K562 (cell line): Measurements from ENCODE around the gene AKT3. TPM values are rescaled to one million over a fixed set of nuclear protein-coding genes. Genes with fewer than 3 reads are reported as not detected.
A peak's percentile ranks its signal among the peaks of the same experiment; 100 is the strongest.

Experiments used
- ARID1B ChIP-seq: fragments of 450-650 bp; IDR thresholded peaks from 2 replicates; pipeline ENCODE4 v1.6.1; 2016; ENCODE audit warnings: antibody characterized with exemption, mild to moderate bottlenecking, inconsistent platforms
- BHLHE40 ChIP-seq: IDR thresholded peaks from 2 replicates; pipeline ENCODE4 v1.6.1; 2011; ENCODE audit warnings: low read length, improper control_type of control experiment
- CBFA2T3 ChIP-seq: fragments of 450-650 bp; IDR thresholded peaks from 2 replicates; pipeline ENCODE4 v1.6.1; 2017
- CHD2 ChIP-seq: IDR thresholded peaks from 2 replicates; pipeline ENCODE4 v1.6.1; 2011; ENCODE audit warnings: low read depth, low read length
- CREB1 ChIP-seq, 2 experiments: sonication (generic) in 1 of 2; formaldehyde crosslinking in 1 of 2; IDR thresholded peaks; 2 replicates each; pipeline versions ENCODE4 v1.6.1 to v1.8.0; 2012 to 2022; ENCODE audit warnings: inconsistent platforms in 1 of 2, mild to moderate bottlenecking in 1 of 2, missing genetic modification reagents in 1 of 2, moderate library complexity in 1 of 2
- DACH1 ChIP-seq: fragments of 450-650 bp; IDR thresholded peaks from 2 replicates; pipeline ENCODE4 v1.6.1; 2018; ENCODE audit not compliant: partially characterized antibody
- E2F3 ChIP-seq: fragments of 250-450 bp; sonication (Bioruptor Pico); IDR thresholded peaks from 2 replicates; pipeline ENCODE4 v1.4.0; 2020; ENCODE audit warnings: mild to moderate bottlenecking
- EHMT2 ChIP-seq: fragments of 450-650 bp; IDR thresholded peaks from 2 replicates; pipeline ENCODE4 v1.6.1; 2018; ENCODE audit warnings: antibody characterized with exemption
- EP300 ChIP-seq: IDR thresholded peaks from 2 replicates; pipeline ENCODE4 v1.6.1; 2012; ENCODE audit warnings: low read length, improper control_type of control experiment
- MTA3 ChIP-seq: fragments of 450-650 bp; formaldehyde crosslinking; IDR thresholded peaks from 2 replicates; pipeline ENCODE4 v1.6.1; 2017; ENCODE audit warnings: mild to moderate bottlenecking, borderline replicate concordance
- NEUROD1 ChIP-seq: fragments of 150-350 bp; IDR thresholded peaks from 2 replicates; pipeline ENCODE4 v1.6.1; 2014; ENCODE audit warnings: borderline replicate concordance, low read length, low read depth; ENCODE audit not compliant: partially characterized antibody
- SMARCA4 ChIP-seq: fragments of 450-650 bp; IDR thresholded peaks from 2 replicates; pipeline ENCODE4 v1.6.1; 2016
- SREBF2 ChIP-seq: sonication (generic); formaldehyde crosslinking; IDR thresholded peaks from 2 replicates; pipeline ENCODE4 v1.4.0; 2020; ENCODE audit warnings: mild to moderate bottlenecking, missing genetic modification reagents
- TAL1 ChIP-seq: fragments of 450-650 bp; IDR thresholded peaks from 2 replicates; pipeline ENCODE4 v1.6.1; 2016; ENCODE audit warnings: mild to moderate bottlenecking
- TEAD4 ChIP-seq, 2 experiments: sonication (generic) in 1 of 2; formaldehyde crosslinking in 1 of 2; IDR thresholded peaks; 2 replicates each; pipeline versions ENCODE4 v1.6.1 to v1.8.0; 2012 to 2022; ENCODE audit warnings: borderline replicate concordance in 1 of 2, inconsistent platforms in 1 of 2, low read length in 1 of 2, mild to moderate bottlenecking in 1 of 2, missing genetic modification reagents in 1 of 2
- ZNF778 ChIP-seq: fragments of 450-650 bp; formaldehyde crosslinking; IDR thresholded peaks from 2 replicates; pipeline ENCODE4 v1.4.0; 2020; ENCODE audit warnings: mild to moderate bottlenecking, moderate library complexity
- polyA plus RNA-seq, 8 experiments: library from polyadenylated mRNA; depleted of rRNA in 4 of 8; stranded (reverse) in 5 of 8; unstranded in 3 of 8; fragments of >200 nt; fragmentation: Nextera tagmentation in 2 of 8; fragmentation: Illumina TruSeq in 1 of 8; extraction: Ambion mirVana in 2 of 8; extraction: Trizol in 1 of 8; gene quantifications; 2 replicates each; pipeline versions ENCODE4 v1.2.1 to v1.2.3, GENCODE V29; 2011 to 2014; ENCODE audit warnings: inconsistent platforms in 1 of 8, missing spikeins in 1 of 8
- total RNA-seq, 7 experiments: library from RNA; depleted of rRNA in 6 of 7; stranded (reverse); fragments of >200 nt in 6 of 7; fragmentation: Illumina TruSeq in 2 of 7; extraction: Trizol in 2 of 7; gene quantifications; 2 replicates each; pipeline versions ENCODE4 v1.2.1 to v1.2.3, GENCODE V29; 2011 to 2021; ENCODE audit warnings: low replicate concordance in 1 of 7
- TF ChIP-seq, protein P1 (sequence below), 2 experiments: fragments of 450-650 bp; conservative IDR thresholded peaks; 2 replicates each; pipeline ENCODE4 v1.6.1; 2017; ENCODE audit warnings: mild to moderate bottlenecking in 2 of 2, moderate library complexity in 2 of 2
- TF ChIP-seq, protein P2 (sequence below): fragments of 450-650 bp; IDR thresholded peaks from 2 replicates; pipeline ENCODE4 v1.6.1; 2017; ENCODE audit warnings: antibody characterized with exemption, mild to moderate bottlenecking
- TF ChIP-seq, protein P3 (sequence below): sonication (generic); formaldehyde crosslinking; IDR thresholded peaks from 2 replicates; pipeline ENCODE4 v1.8.0; 2022; ENCODE audit warnings: mild to moderate bottlenecking, missing genetic modification reagents, borderline replicate concordance
- TF ChIP-seq, protein P4 (sequence below), 2 experiments: fragments of 450-650 bp in 1 of 2; sonication (generic) in 1 of 2; formaldehyde crosslinking in 1 of 2; IDR thresholded peaks in 1 of 2; conservative IDR thresholded peaks in 1 of 2; 2 replicates each; pipeline versions ENCODE4 v1.6.1 to v1.8.1; 2016 to 2023; ENCODE audit warnings: mild to moderate bottlenecking in 2 of 2, moderate library complexity in 2 of 2, inconsistent platforms in 1 of 2, missing genetic modification reagents in 1 of 2

AKT3 gene
- total and polyA plus RNA-seq, 9 of the 15 experiments (the other 6 are each of a cell fraction or from before 2014, with no cell fraction given), result 0.04 to 0.54 (median 0.18) TPM; not detected in 1

DNA sequence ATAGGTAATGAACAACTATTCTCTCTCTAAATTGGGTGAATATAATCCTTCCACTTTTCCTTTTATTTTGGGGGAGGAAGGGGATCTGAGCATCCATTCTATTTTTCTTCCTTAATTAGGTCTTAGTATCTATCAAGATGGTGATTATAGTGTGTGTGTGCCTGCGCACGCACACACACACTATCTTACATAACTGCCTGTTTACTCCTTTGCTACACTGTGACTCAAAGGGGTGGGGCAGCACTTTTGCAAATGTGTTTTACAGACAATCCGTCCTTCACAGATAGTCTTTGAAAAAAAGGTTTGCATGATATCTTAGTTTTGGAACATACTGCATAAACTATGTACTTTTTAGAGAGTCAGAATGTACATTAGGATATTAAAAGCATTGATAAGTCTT, 402.7 kb downstream of the AKT3 start (continued):
- no peak for TF ChIP-seq TEAD4 (IDR thresholded peaks at IDR 0.05; ENCODE audit: low read length)
- no peak for TF ChIP-seq TEAD4 (CRISPR knock-in tag; IDR thresholded peaks at IDR 0.05; ENCODE audit: borderline replicate concordance)
- peak; percentile 21; the same call in 1 of the 2 replicates for TF ChIP-seq EP300
- TF ChIP-seq, protein P1, sequence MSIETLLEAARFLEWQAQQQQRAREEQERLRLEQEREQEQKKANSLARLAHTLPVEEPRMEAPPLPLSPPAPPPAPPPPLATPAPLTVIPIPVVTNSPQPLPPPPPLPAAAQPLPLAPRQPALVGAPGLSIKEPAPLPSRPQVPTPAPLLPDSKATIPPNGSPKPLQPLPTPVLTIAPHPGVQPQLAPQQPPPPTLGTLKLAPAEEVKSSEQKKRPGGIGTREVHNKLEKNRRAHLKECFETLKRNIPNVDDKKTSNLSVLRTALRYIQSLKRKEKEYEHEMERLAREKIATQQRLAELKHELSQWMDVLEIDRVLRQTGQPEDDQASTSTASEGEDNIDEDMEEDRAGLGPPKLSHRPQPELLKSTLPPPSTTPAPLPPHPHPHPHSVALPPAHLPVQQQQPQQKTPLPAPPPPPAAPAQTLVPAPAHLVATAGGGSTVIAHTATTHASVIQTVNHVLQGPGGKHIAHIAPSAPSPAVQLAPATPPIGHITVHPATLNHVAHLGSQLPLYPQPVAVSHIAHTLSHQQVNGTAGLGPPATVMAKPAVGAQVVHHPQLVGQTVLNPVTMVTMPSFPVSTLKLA (conservative IDR thresholded peaks at IDR 0.05), result peak; percentile 32 to 57; a peak in 3 of 4 replicates
- no peak for TF ChIP-seq SREBF2 (CRISPR knock-in tag)
- TF ChIP-seq ARID1B, result peak; percentile 67
- TF ChIP-seq, protein P2, sequence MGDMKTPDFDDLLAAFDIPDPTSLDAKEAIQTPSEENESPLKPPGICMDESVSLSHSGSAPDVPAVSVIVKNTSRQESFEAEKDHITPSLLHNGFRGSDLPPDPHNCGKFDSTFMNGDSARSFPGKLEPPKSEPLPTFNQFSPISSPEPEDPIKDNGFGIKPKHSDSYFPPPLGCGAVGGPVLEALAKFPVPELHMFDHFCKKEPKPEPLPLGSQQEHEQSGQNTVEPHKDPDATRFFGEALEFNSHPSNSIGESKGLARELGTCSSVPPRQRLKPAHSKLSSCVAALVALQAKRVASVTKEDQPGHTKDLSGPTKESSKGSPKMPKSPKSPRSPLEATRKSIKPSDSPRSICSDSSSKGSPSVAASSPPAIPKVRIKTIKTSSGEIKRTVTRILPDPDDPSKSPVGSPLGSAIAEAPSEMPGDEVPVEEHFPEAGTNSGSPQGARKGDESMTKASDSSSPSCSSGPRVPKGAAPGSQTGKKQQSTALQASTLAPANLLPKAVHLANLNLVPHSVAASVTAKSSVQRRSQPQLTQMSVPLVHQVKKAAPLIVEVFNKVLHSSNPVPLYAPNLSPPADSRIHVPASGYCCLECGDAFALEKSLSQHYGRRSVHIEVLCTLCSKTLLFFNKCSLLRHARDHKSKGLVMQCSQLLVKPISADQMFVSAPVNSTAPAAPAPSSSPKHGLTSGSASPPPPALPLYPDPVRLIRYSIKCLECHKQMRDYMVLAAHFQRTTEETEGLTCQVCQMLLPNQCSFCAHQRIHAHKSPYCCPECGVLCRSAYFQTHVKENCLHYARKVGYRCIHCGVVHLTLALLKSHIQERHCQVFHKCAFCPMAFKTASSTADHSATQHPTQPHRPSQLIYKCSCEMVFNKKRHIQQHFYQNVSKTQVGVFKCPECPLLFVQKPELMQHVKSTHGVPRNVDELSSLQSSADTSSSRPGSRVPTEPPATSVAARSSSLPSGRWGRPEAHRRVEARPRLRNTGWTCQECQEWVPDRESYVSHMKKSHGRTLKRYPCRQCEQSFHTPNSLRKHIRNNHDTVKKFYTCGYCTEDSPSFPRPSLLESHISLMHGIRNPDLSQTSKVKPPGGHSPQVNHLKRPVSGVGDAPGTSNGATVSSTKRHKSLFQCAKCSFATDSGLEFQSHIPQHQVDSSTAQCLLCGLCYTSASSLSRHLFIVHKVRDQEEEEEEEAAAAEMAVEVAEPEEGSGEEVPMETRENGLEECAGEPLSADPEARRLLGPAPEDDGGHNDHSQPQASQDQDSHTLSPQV, result 0 out of 2 replicates have a peak, but pooled peaks have one; percentile 30
- TF ChIP-seq, protein P3, sequence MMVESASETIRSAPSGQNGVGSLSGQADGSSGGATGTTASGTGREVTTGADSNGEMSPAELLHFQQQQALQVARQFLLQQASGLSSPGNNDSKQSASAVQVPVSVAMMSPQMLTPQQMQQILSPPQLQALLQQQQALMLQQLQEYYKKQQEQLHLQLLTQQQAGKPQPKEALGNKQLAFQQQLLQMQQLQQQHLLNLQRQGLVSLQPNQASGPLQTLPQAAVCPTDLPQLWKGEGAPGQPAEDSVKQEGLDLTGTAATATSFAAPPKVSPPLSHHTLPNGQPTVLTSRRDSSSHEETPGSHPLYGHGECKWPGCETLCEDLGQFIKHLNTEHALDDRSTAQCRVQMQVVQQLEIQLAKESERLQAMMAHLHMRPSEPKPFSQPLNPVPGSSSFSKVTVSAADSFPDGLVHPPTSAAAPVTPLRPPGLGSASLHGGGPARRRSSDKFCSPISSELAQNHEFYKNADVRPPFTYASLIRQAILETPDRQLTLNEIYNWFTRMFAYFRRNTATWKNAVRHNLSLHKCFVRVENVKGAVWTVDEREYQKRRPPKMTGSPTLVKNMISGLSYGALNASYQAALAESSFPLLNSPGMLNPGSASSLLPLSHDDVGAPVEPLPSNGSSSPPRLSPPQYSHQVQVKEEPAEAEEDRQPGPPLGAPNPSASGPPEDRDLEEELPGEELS, result peak; percentile 83; the same call in 1 of the 2 replicates
- no peak for TF ChIP-seq CHD2
- peak; percentile 14; the same call in 1 of the 2 replicates for TF ChIP-seq TAL1
- no peak; the same call in 1 of the 2 replicates for TF ChIP-seq CREB1 (IDR thresholded peaks at IDR 0.05)
- peak; percentile 40; the same call in 1 of the 2 replicates for TF ChIP-seq CREB1 (CRISPR knock-in tag; IDR thresholded peaks at IDR 0.05)
- TF ChIP-seq EHMT2, result no peak
- TF ChIP-seq SMARCA4, result peak; percentile 71; the same call in 1 of the 2 replicates
- TF ChIP-seq DACH1, result peak; percentile 38
- TF ChIP-seq MTA3, result 0 out of 2 replicates have a peak, but pooled peaks have one; percentile 25
- TF ChIP-seq E2F3 (CRISPR knock-in tag), result no peak
- peak; percentile 19; the same call in 1 of the 2 replicates for TF ChIP-seq CBFA2T3
- TF ChIP-seq BHLHE40, result peak; percentile 62
- TF ChIP-seq, protein P4, sequence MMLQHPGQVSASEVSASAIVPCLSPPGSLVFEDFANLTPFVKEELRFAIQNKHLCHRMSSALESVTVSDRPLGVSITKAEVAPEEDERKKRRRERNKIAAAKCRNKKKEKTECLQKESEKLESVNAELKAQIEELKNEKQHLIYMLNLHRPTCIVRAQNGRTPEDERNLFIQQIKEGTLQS (IDR thresholded peaks at IDR 0.05), result peak; percentile 30; the same call in 1 of the 2 replicates
- TF ChIP-seq, protein P4 (CRISPR knock-in tag; conservative IDR thresholded peaks at IDR 0.05), result no peak
- no peak for TF ChIP-seq ZNF778 (CRISPR knock-in tag)
- TF ChIP-seq NEUROD1, result no peak
